GM23338 (cell line): ENCODE data around the gene SYNE1. TPM values are rescaled to one million over a fixed set of nuclear protein-coding genes. Genes with fewer than 3 reads are reported as not detected.

ENCODE experiments used
- ATAC-seq: fragments of 200-7000 bp; cut with Tn5 transposase; 3 replicates; pipeline ENCODE4 v1.9.1; 2020
- DNase-seq: peaks from one replicate; pipeline ENCODE4 v3.0.0-alpha.2; 2015; ENCODE audit warnings: low spot score
- H2AFZ ChIP-seq: fragments of 200-600 bp; sonication (generic); 2 replicates; pipeline ENCODE4 v1.8.0; 2016; ENCODE audit warnings: antibody characterized with exemption, mild to moderate bottlenecking, moderate library complexity
- H3F3A ChIP-seq: fragments of 200-600 bp; sonication (generic); replicated peaks from 2 replicates; pipeline ENCODE4 v1.8.0; 2017; ENCODE audit warnings: antibody characterized with exemption, mixed run types, low read depth
- H3K27ac ChIP-seq: fragments of 200-600 bp; sonication (generic); 2 replicates; pipeline ENCODE4 v1.6.1; 2016; ENCODE audit warnings: low read depth
- H3K27me3 ChIP-seq: fragments of 200-600 bp; sonication (generic); 2 replicates; pipeline ENCODE4 v1.8.0; 2016; ENCODE audit warnings: mild to moderate bottlenecking, mixed run types, moderate library complexity; ENCODE audit not compliant: insufficient read depth
- H3K36me3 ChIP-seq: fragments of 200-600 bp; sonication (generic); 2 replicates; pipeline ENCODE4 v1.8.0; 2016; ENCODE audit warnings: mild to moderate bottlenecking; ENCODE audit not compliant: insufficient read depth
- H3K4me1 ChIP-seq: fragments of 200-600 bp; sonication (generic); 2 replicates; pipeline ENCODE4 v1.8.0; 2016; ENCODE audit warnings: mild to moderate bottlenecking, moderate library complexity; ENCODE audit not compliant: insufficient read depth
- H3K4me2 ChIP-seq: fragments of 200-600 bp; sonication (generic); 2 replicates; pipeline ENCODE4 v1.7.1; 2017; ENCODE audit warnings: mixed run types
- H3K4me3 ChIP-seq: fragments of 200-600 bp; sonication (generic); 2 replicates; pipeline ENCODE4 v1.6.1; 2016; ENCODE audit warnings: mixed run types
- H3K79me2 ChIP-seq: fragments of 200-600 bp; sonication (generic); replicated peaks from 2 replicates; pipeline ENCODE4 v1.8.0; 2017; ENCODE audit warnings: mild to moderate bottlenecking; ENCODE audit not compliant: insufficient read depth
- H3K9me2 ChIP-seq: fragments of 200-600 bp; sonication (generic); 2 replicates; pipeline ENCODE4 v1.8.0; 2017; ENCODE audit not compliant: insufficient read depth
- H4K20me1 ChIP-seq: fragments of 200-600 bp; sonication (generic); replicated peaks from 2 replicates; pipeline ENCODE4 v1.8.0; 2017; ENCODE audit warnings: mild to moderate bottlenecking; ENCODE audit not compliant: insufficient read depth
- H3K27ac Mint-ChIP-seq: 2 replicates; pipeline ENCODE4 v1.8.0; 2020; ENCODE audit warnings: inconsistent platforms, mild to moderate bottlenecking, moderate library complexity, mixed read lengths
- H3K27me3 Mint-ChIP-seq: 3 replicates; pipeline ENCODE4 v1.8.0; 2022; ENCODE audit warnings: low read depth, mild to moderate bottlenecking, moderate library complexity, mixed read lengths, inconsistent platforms; ENCODE audit not compliant: insufficient read depth, poor library complexity
- H3K36me3 Mint-ChIP-seq: 3 replicates; pipeline ENCODE4 v1.8.0; 2021; ENCODE audit warnings: low read depth, mild to moderate bottlenecking, inconsistent platforms, moderate library complexity, mixed read lengths
- H3K4me1 Mint-ChIP-seq: 3 replicates; pipeline ENCODE4 v1.8.0; 2020; ENCODE audit warnings: mild to moderate bottlenecking, inconsistent platforms, mixed read lengths
- H3K4me3 Mint-ChIP-seq: 3 replicates; pipeline ENCODE4 v1.8.0; 2021; ENCODE audit warnings: moderate library complexity, mild to moderate bottlenecking, inconsistent platforms, mixed read lengths
- H3K9me3 Mint-ChIP-seq: 3 replicates; pipeline ENCODE4 v1.8.0; 2020; ENCODE audit warnings: moderate library complexity, mild to moderate bottlenecking, inconsistent platforms, mixed read lengths
- CREB1 ChIP-seq: fragments of 250-450 bp; sonication (Bioruptor Pico); IDR thresholded peaks from 2 replicates; pipeline ENCODE4 v1.5.0; 2020; ENCODE audit warnings: low read depth, mild to moderate bottlenecking, moderate library complexity
- CTCF ChIP-seq, 2 experiments: fragments of 200-600 bp in 1 of 2; sonication (generic) in 1 of 2; conservative IDR thresholded peaks; 2 replicates each; pipeline versions ENCODE4 v1.5.1 to v1.6.1; 2016 to 2017; ENCODE audit warnings: antibody characterized with exemption in 2 of 2, low read depth in 2 of 2, mild to moderate bottlenecking in 2 of 2, moderate library complexity in 1 of 2
- ETS1 ChIP-seq: IDR thresholded peaks from 2 replicates; pipeline ENCODE4 v1.6.1; 2016; ENCODE audit warnings: antibody characterized with exemption
- EZH2 ChIP-seq: fragments of 200-600 bp; sonication (generic); IDR thresholded peaks from one replicate; pipeline ENCODE4 v1.8.0; 2017; ENCODE audit warnings: antibody characterized with exemption, mild to moderate bottlenecking, low read depth; ENCODE audit not compliant: unreplicated experiment
- EZH2phosphoT487 ChIP-seq: fragments of 200-600 bp; sonication (generic); IDR thresholded peaks from one replicate; pipeline ENCODE4 v1.8.1; 2018; ENCODE audit warnings: antibody characterized with exemption; ENCODE audit not compliant: unreplicated experiment
- JUNB ChIP-seq: IDR thresholded peaks from one replicate; pipeline ENCODE4 v1.6.1; 2016; ENCODE audit warnings: antibody characterized with exemption; ENCODE audit not compliant: unreplicated experiment
- NANOG ChIP-seq: IDR thresholded peaks from 2 replicates; pipeline ENCODE4 v1.6.1; 2016; ENCODE audit warnings: antibody characterized with exemption, borderline replicate concordance
- POLR2AphosphoS5 ChIP-seq: IDR thresholded peaks from 2 replicates; pipeline ENCODE4 v1.6.1; 2016; ENCODE audit warnings: antibody characterized with exemption, low read depth
- REST ChIP-seq: IDR thresholded peaks from one replicate; pipeline ENCODE4 v1.6.1; 2018; ENCODE audit warnings: antibody characterized with exemption; ENCODE audit not compliant: unreplicated experiment
- STAT1 ChIP-seq: IDR thresholded peaks from one replicate; pipeline ENCODE4 v1.6.1; 2016; ENCODE audit warnings: antibody characterized with exemption; ENCODE audit not compliant: unreplicated experiment
- ZNF114 ChIP-seq: fragments of 250-450 bp; sonication (Bioruptor Pico); IDR thresholded peaks from 2 replicates; pipeline ENCODE4 v1.5.0; 2020; ENCODE audit warnings: mild to moderate bottlenecking, moderate library complexity
- ZNF331 ChIP-seq: fragments of 250-450 bp; sonication (Bioruptor Pico); IDR thresholded peaks from 2 replicates; pipeline ENCODE4 v1.5.0; 2020; ENCODE audit warnings: low read depth, mild to moderate bottlenecking, moderate library complexity
- ZNF462 ChIP-seq: fragments of 250-450 bp; sonication (Bioruptor Pico); IDR thresholded peaks from 2 replicates; pipeline ENCODE4 v1.5.0; 2020; ENCODE audit warnings: mild to moderate bottlenecking, moderate library complexity
- polyA plus RNA-seq: library from polyadenylated mRNA; unstranded; fragments of >200 nt; fragmentation: Nextera tagmentation; extraction: Ambion mirVana; gene quantifications from 2 replicates; pipeline ENCODE4 v1.2.1, GENCODE V29; 2016
- total RNA-seq: library from RNA; depleted of rRNA; stranded (reverse); fragments of >200 nt; shearing (Covaris generic); gene quantifications from 2 replicates; pipeline ENCODE4 v1.2.3, GENCODE V29; 2014

SYNE1 gene
- total and polyA plus RNA-seq, 2 experiments from 2014 or later: 3.9 to 13.6 TPM

GRCh38 chr6:152463164-152463563 lies 174.0 kb downstream of the SYNE1 start:
- Mint-ChIP-seq H3K9me3 (no peaks in the 10 kb centered on the region), H3K27me3 (no peaks in the 10 kb centered on the region), H3K4me1 (peaks cover 3% of the 10 kb centered on the region; the same call in 2 of the 3 replicates), H3K36me3 (no peaks in the 10 kb centered on the region), H3K4me3 (no peak overlapping the region), H3K27ac (no peak overlapping the region)
- Histone ChIP-seq H3K4me1 (no peaks in the 10 kb centered on the region), H4K20me1 (no peaks in the 10 kb centered on the region), H3K9me2 (no peaks in the 10 kb centered on the region), H3K27me3 (no peaks in the 10 kb centered on the region), H2AFZ (no peak overlapping the region), H3K27ac (no peak overlapping the region), H3K79me2 (no peaks in the 10 kb centered on the region), H3K36me3 (no peaks in the 10 kb centered on the region), H3K4me3 (no peak overlapping the region), H3F3A (no peaks in the 10 kb centered on the region), H3K4me2 (no peak overlapping the region)
- DNase-seq (no peak), ATAC-seq (no peak)
- TF ChIP-seq REST: no peak
- no peak for TF ChIP-seq ZNF462 (CRISPR knock-in tag)
- TF ChIP-seq JUNB: no peak
- TF ChIP-seq STAT1: no peak
- TF ChIP-seq EZH2phosphoT487: no peak
- TF ChIP-seq ETS1: no peak
- TF ChIP-seq CREB1: no peak
- no peak for TF ChIP-seq ZNF114 (CRISPR knock-in tag)
- TF ChIP-seq EZH2: no peak
- TF ChIP-seq CTCF (conservative IDR thresholded peaks at IDR 0.05; ENCODE audit: low read depth in 2 of 2): no peak
- no peak for TF ChIP-seq NANOG
- no peak for TF ChIP-seq ZNF331 (CRISPR knock-in tag)
- no peak for TF ChIP-seq POLR2AphosphoS5
